Hematopoietic multipotent progenitor cell (in vitro differentiated cells): Measurements from ENCODE around the gene RTN3. TPM values are rescaled to one million over a fixed set of nuclear protein-coding genes. Genes with fewer than 3 reads are reported as not detected.
"Not testable (repeated sequence)": the region's sequence is repeated elsewhere in the genome, so short reads cannot be mapped to it uniquely, and the experiment has no call there.

Experiments used
- DNase-seq, 3 donors: peaks; one replicate each; pipeline ENCODE4 v3.0.0-alpha.2; 2011 to 2015; ENCODE audit warnings: low read depth in 2 of 3, low spot score in 2 of 3
- total RNA-seq: library from RNA; depleted of rRNA; stranded (reverse); fragments of >200 nt; gene quantifications from one replicate; pipeline ENCODE4 v1.2.3, GENCODE V29; 2012

Gene RTN3
- total RNA-seq, 1 donor, result 43.9 TPM

DNA sequence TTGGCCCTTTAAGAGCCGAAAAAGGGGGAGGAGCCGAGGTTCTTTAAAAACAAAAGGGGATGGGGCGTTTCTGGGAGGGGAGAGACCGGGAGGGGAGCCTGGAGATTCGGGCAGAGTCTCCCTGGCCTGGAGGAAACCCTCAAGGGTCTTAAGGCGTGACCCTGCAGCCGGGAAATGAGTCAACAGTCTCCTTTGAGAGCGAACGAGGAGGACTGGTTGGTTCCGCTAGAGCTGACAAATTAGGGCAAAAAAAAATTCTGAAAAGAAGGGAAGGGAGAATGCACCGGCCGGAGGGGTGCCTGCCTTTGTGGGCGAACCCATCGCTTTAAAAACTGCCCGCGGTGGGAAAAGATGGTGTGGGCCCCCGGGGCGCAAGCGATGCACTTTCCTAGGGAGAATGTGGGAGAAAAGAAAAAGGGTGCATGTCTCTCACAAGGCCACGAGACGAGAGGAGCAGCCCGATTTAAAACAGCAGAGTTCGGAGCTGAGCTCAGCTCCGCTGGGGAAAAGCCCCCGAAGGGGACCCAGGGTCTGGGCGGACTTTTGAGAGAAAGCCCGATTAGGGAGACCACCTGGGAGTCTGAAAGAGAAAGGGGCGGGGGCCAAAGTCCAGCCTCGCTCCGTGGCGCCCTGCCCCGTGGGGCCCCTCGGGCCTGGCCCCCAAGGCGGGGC, 86.4 kb downstream of the RTN3 start:
- DNase-seq, result peak in 2 of 3 donors; percentile 67 to 71

DNA sequence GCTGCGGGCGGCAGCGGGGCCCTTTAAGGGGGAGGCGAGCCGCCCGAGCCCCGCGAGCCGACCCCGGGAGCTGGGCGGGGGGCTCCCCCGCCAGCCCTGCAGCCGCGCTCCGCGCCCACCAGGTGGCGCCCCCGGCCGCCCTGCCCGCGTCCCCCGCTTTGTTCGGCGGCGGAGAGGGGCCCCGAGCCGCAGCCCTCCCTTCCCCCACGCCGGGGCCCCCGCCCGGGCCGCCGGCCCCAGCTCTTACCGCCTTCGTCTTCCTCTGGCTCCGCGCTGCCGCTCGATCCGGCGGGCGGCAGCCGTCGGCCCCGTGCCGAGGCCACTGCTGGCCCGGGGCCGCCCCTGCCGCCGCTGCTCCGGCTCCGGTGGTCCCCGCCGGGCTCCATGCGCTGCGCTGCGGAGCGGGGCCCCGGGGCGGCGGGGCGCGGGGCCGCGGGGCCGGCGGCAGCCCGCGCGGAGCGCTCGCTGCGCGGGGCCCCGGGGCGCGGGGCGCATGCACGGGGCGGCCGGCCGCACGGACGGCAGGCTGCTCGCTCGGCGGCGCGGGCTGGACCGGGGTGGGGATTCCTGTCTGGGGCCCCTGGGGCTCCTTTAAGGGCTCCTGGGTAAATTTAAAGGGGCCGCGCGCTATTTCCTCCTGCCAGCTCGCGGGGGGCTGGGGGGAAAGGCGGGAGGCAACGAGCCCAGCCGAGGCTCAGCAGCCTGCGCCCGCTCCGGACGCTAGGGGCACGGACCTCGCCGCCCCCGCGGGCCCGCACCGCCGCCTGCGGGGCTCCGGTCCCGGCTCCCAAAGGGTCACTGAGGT, 87.1 kb downstream of the RTN3 start, which contains the start of gene ZFTA:
TSS of gene ZFTA (minus strand) at position 539 of the 805 bp plus-strand sequence. CDS start at position 386, 153 bp downstream.
- DNase-seq, result peak; percentile 40 to 74 (median 70)

DNA sequence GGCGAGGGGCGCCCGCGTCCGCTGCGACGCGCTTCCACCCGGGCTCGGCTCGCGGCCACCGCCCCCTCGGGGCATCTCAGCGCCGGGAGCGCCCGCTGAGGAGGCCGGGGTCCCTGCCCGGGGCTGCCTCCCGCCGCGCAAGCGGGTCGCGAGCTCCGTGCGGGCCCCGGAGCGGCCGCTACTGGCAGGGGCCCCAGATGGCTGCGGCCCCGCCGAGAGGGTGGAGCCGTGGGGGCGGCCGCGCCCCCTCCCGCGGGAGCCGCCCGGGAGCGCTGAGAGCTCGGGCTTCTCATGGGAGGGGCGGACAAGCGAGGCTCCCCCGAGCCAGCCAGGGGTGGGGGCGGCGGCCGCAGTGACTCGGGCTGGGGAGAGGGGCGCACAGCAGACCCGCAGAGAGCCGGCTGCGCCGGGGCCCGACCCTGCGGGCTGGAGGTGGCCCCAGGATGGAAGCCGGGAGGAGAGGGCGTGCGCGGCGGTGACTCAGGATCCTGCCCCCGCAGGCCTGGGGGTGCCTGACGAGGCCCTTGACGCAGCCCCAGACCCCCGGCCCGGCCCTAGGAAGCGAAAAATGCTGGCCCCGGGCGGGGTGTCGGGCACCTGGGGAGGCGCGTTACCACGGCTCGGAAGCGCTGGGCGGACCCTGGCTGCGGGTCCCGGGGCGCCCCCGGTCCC, 87.9 kb downstream of the RTN3 start:
- DNase-seq, result peak in 2 of 3 donors; percentile 45 to 53

- DNase-seq, result no peak
These were observed 88.6 kb downstream of the RTN3 start for GRCh38 chr11:63769714-63770455.

DNA sequence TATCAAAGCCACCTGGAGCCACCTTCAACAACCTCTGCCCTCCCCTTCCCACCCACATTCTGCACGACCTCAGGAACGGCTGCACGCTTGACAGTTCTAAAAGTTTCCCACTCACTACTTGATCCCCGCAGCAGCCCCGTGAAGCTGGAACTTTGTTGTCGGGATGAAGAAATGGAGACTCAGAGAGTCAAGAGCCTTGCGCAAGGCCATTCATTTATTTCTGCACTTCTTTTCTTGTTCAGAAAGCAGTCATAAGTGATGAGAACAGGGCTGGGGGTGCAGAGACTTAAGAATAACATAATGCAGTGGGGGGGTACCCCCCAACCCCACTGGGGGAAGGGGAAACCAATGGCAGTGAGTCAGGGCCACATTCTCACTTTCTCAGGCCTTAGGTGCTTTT, 89.5 kb downstream of the RTN3 start:
- no peak for DNase-seq

DNA sequence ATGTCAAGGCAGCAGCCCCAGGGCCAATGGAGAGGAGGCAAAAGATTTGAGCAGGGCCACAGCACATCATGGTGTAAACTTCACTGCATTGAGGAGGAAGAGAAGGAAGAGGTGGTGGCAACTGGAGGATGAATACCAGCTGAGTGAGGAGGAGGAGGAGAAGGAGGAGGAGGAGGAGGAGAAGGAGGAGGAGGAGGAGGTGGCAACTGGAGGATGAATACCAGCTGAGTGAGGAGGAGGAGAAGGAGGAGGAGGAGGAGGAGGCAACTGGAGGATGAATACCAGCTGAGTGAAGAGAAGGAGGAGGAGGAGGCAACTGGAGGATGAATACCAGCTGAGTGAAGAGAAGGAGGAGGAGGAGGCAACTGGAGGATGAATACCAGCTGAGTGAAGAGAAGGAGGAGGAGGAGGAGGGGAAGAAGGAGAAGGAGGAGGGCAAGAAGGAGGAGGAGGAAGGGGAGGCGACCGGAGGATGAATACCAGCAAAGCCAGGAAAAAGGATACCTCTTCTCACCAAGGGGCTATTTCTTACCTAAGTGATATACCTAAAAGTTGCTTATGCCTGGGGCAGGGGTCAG, 90.5 kb downstream of the RTN3 start:
- DNase-seq, result not testable (repeated sequence)

DNA sequence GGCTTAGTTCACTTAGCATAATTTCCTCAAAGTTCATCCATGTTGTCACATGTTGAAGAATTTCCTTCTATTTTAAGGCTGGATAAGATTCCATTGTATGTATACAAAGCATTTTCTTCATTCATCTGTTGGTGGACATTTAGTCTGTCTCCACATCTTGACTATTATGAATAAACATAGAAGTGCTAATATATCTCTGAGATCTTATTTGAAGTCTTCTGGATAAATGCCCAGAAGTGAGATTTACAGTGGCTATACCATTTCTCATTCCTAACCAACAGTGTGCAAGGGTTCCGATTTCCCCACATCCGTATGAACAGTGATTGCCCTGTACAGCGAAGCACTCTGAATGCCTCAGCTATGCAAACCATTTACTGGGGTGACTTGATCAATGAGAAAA, 93.9 kb downstream of the RTN3 start:
- DNase-seq, result no peak

DNA sequence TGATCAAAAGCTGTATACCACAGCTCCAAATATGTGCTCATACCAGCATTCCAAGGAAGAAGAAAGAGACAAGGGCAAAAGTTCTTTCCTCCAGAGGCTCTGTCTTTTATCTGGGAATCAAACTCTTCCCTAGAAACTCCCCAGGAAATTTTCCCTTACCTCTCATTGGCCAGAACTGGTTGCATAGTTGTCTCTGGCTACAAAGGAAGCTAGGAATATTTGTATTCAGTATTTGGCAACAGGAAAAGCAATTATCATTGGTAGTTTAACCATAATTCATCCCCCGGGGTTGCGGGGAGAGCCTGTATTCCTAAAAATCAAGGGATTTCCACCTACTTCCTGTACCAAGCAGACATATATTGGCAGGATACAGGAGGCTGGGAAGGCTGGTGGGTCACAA, 97.7 kb downstream of the RTN3 start:
- DNase-seq, result no peak

DNA sequence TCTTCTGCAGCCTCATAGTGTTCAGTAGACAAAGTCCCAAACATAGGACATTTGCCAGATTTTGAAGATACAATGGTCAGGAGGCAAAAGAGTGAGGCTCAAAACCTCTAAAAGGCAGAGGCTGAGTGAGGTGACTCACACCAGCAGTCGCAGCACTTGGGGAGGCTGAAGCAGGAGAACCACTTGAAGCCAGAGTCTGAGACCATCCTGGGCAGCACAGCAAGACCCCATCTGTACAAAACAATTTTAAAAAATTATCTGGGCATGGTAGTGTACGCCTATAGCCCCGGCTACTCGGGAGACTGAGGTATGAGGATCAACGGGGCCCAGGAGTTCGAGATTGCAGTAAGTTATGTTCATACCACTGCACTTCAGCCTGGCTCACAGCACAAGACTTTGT, 101.4 kb downstream of the RTN3 start:
- no peak for DNase-seq

DNA sequence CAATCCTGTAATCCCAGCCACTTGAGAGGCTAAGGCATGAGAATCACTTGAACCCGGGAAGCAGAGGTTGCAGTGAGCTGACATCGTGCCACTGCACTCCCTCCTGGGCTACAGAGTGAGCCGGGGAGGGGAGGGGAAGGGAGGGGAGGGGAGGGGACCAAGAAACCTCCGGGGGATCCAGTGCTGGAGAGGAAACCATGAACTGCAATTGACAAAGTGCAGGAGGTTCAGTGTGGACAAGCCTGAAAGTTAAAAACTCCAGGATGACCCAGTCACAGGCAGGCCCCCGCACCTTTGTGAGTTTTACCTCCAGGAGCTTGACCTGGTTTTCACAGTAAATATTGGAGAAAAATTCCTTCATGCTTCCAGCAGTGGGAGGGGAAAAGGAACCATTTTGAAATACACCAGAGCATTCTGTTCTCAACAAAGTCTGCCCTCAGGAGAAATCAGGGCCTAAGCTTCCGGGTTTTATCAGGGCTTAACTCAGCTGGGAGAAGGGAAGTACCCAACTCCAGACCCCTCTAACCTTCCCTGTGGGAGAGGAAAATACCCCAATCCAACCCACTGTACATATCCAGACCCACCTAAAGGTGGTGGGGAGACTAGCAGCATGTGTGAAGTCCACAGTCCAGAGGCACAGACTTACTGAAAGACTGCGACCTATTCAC, 102.8 kb downstream of the RTN3 start:
- DNase-seq, result no peak

DNA sequence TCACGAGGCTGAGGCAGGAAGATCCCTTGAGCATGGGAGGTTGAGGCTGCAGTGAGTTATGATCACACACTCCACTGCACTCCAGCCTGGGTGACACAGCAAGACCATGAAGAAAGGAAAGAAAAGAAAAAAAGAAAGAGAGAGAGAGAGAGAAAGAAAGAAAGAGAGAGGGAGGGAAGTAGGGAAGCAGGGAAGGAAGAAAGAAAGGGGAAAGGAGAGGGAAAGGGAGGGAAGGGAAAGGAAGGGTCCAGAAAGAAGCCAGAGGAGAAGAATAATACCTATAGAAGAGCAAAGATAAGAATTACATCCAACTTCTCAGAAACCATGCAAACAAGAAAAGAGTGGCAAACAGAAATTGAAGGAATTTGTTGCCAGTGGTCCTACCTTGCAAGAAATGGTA, 104.5 kb downstream of the RTN3 start:
- DNase-seq, result no peak

- no peak for DNase-seq
These were observed 110.3 kb downstream of the RTN3 start for GRCh38 chr11:63791495-63792167.

DNA sequence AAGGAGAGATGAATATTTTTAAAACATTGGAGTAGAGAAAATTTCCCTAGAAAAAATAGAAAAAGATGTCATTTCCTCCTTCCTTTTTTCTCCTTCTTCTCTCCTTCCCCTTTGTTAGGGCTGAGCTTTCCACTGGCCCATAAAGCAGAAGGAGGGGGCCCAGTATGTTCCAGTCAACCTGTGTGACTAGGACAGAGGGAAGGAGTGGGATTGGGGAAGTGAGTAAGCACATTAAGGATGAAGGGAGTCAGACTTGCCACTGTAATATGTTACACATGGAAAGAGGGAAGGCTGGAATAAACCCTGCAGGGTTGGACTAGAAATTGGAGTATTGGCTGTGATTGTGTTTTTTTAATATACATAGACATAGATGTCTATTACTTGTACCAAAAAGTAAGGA, 111.9 kb downstream of the RTN3 start:
- no peak for DNase-seq

GRCh38 chr11:63795066-63795465, 113.8 kb downstream of the RTN3 start:
- no peak for DNase-seq

GRCh38 chr11:63800921-63801320, 119.6 kb downstream of the RTN3 start:
- no peak for DNase-seq

DNA sequence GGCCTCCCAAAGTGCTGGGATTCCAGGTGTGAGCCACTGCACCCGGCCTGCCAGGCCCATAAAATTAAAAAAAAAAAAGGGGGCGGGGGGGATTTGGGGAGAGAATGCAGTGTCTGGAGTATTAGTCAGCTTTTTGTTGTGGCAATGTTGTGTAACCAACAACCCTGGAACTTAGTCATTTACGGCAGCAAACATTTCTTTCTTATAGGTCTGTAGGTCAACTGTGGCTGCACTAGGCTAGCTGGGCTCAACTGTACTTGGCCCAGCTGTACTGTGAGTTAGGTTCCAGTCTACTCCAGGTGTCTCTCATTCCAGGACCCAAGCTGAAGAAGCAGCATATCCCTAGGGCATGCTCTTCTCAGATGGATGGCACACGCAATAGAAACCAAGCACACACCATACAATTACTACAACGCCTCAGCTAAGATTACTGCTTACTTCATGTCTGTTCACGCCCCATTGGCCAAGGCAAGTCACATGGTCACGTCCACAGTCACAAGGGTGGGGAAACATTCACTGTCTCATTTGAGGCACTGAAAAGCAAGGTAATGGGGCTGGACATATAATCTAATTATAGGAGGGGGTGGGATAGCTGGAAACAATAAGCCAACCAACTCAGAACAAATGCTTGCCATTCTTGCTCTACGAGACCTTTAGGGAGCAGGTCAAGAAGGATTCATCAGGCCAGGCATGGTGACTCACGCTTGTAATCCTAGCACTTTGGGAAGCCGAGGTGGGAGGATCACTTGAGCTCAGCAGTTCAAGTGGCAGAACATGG, 121.5 kb downstream of the RTN3 start:
- no peak for DNase-seq

- no peak for DNase-seq
These were observed 123.0 kb downstream of the RTN3 start for GRCh38 chr11:63804259-63804658.

DNA sequence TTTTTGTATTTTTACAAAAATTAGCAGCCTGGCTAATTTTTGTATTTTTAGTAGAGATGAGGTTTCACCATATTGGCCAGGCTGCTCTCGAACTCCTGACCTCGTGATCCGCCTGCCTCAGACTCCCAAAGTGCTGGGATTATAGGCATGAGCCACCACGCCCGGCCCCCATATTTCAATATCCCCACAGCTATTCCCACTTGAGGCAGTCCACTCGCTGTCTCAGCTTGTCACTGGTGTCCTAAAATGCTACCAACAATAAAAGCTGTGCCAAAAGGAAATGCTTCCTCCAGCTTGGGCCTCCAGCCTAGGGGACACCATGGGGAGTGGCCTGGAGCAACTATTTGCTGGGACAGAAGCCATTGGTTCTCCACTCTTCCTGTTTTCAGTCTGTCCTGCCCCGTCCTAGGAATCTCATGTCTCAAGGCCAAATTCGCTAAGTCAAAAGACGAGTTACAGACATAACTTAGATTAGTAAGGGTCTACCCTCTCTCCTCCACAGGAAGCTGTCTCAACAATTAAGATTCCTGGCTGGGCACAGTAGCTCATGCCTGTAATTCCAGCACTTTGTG, 124.6 kb downstream of the RTN3 start:
- no peak for DNase-seq
